Keratinocyte (primary cell): ENCODE data around the gene G6PC1. TPM values are rescaled to one million over a fixed set of nuclear protein-coding genes. Genes with fewer than 3 reads are reported as not detected.

Experiments
- DNase-seq: peaks from one replicate; pipeline ENCODE4 v3.0.0-alpha.2; 2011; ENCODE audit warnings: low read depth, missing footprints, low spot score
- FAIRE-seq: peaks from 2 replicates; lab custom pipeline; 2011; peaks lifted over from hg19 to GRCh38; lab: Jason Lieb, UNC
- H2AFZ ChIP-seq: 2 replicates; pipeline ENCODE4 v1.6.0; 2012; ENCODE audit warnings: low read length, control low read depth, inconsistent platforms; ENCODE audit not compliant: control insufficient read depth
- H3K27ac ChIP-seq: 2 replicates; pipeline ENCODE4 v1.5.1; 2011; ENCODE audit warnings: low read length; ENCODE audit not compliant: control insufficient read depth, insufficient read depth
- H3K27me3 ChIP-seq: 3 replicates; pipeline ENCODE4 v1.6.0; 2011; ENCODE audit warnings: low read length; ENCODE audit not compliant: control insufficient read depth, insufficient read depth; ENCODE audit errors: extremely low read depth
- H3K36me3 ChIP-seq, 2 experiments: 2 replicates in 1 of 2; 3 replicates in 1 of 2; pipeline ENCODE4 v1.5.1; 2011; ENCODE audit warnings: low read length in 2 of 2, mild to moderate bottlenecking in 1 of 2; ENCODE audit not compliant: control insufficient read depth in 2 of 2, insufficient read depth in 2 of 2; ENCODE audit errors: extremely low read depth in 1 of 2
- H3K4me1 ChIP-seq: 3 replicates; pipeline ENCODE4 v1.5.1; 2011; ENCODE audit warnings: low read length; ENCODE audit not compliant: control insufficient read depth, insufficient read depth; ENCODE audit errors: extremely low read depth
- H3K4me2 ChIP-seq: 3 replicates; pipeline ENCODE4 v1.6.0; 2011; ENCODE audit warnings: low read depth, low read length; ENCODE audit not compliant: control insufficient read depth, insufficient read depth; ENCODE audit errors: extremely low read depth
- H3K4me3 ChIP-seq, 3 experiments: fragments of 200-600 bp in 1 of 3; sonication (generic) in 1 of 3; 2 replicates in 2 of 3; 3 replicates in 1 of 3; pipeline ENCODE4 v1.5.1; 2011 to 2016; ENCODE audit warnings: low read length in 3 of 3, mild to moderate bottlenecking in 3 of 3, control low read depth in 2 of 3, inconsistent platforms in 1 of 3, low read depth in 1 of 3, mixed read lengths in 1 of 3, mixed run types in 1 of 3, moderate library complexity in 1 of 3; ENCODE audit not compliant: control insufficient read depth in 2 of 3, insufficient read depth in 2 of 3; ENCODE audit errors: extremely low read depth in 1 of 3
- H3K79me2 ChIP-seq: 2 replicates; pipeline ENCODE4 v1.6.0; 2012; ENCODE audit warnings: low read length; ENCODE audit not compliant: control insufficient read depth, insufficient read depth
- H3K9ac ChIP-seq: 3 replicates; pipeline ENCODE4 v1.6.0; 2011; ENCODE audit warnings: low read length; ENCODE audit not compliant: control insufficient read depth, insufficient read depth; ENCODE audit errors: extremely low read depth
- H3K9me1 ChIP-seq: 3 replicates; pipeline ENCODE4 v1.6.0; 2011; ENCODE audit warnings: low read length; ENCODE audit not compliant: control insufficient read depth, insufficient read depth; ENCODE audit errors: extremely low read depth
- H3K9me3 ChIP-seq: 2 replicates; pipeline ENCODE4 v1.5.1; 2012; ENCODE audit warnings: low read depth, low read length; ENCODE audit not compliant: control insufficient read depth
- H4K20me1 ChIP-seq: 3 replicates; pipeline ENCODE4 v1.6.0; 2011; ENCODE audit warnings: low read length; ENCODE audit not compliant: control insufficient read depth, insufficient read depth; ENCODE audit errors: extremely low read depth
- CTCF ChIP-seq, 3 experiments: IDR thresholded peaks in 1 of 3; conservative IDR thresholded peaks in 1 of 3; optimal IDR thresholded peaks in 1 of 3; 2 replicates in 2 of 3; 3 replicates in 1 of 3; pipeline versions ENCODE3 to v1.5.1; 2011; ENCODE audit warnings: low read length in 3 of 3, mild to moderate bottlenecking in 3 of 3, moderate library complexity in 2 of 3, control low read depth in 1 of 3, inconsistent platforms in 1 of 3; ENCODE audit not compliant: insufficient read depth in 2 of 3; ENCODE audit errors: extremely low read depth in 1 of 3
- EZH2 ChIP-seq: IDR thresholded peaks from one replicate; pipeline ENCODE4 v1.6.1; 2012; ENCODE audit warnings: inconsistent platforms, mild to moderate bottlenecking, low read length, moderate library complexity
- dilution Hi-C: fragments of 300-500 bp; cut with MboI; formaldehyde crosslinking; loops from one replicate; pipeline ENCODE4 v1.7.0; 2020; ENCODE audit warnings: low sequenced_read_pairs; ENCODE audit not compliant: extremely low pct_ligation_motif_present
- polyA plus RNA-seq, 5 experiments: library from polyadenylated mRNA; depleted of rRNA in 3 of 5; stranded (reverse) in 3 of 5; stranded (forward) in 1 of 5; unstranded in 1 of 5; fragments of >200 nt; gene quantifications; 1 replicate in 1 of 5; 2 replicates in 3 of 5; 3 replicates in 1 of 5; pipeline versions ENCODE4 v1.2.1 to v1.2.3, GENCODE V29; 2011 to 2012; ENCODE audit warnings: missing spikeins in 2 of 5, low read depth in 1 of 5, low replicate concordance in 1 of 5

The G6PC1 gene
- polyA plus RNA-seq, 1 donor (not counting 4 experiments of a cell fraction or from before 2014, with no cell fraction given), result not detected

GRCh38 chr17:42886283-42887176, 14.1 kb upstream of the G6PC1 start:
- FAIRE-seq, result no peak
- Histone ChIP-seq H3K4me1 (no peaks in the 10 kb centered on the region), H3K79me2 (no peaks in the 10 kb centered on the region), H3K27ac (no peak overlapping the region), H2AFZ (no peak overlapping the region), H3K36me3 (no peaks in the 10 kb centered on the region), H3K27me3 (no peaks in the 10 kb centered on the region), H3K4me2 (no peak overlapping the region), H3K9ac (no peak overlapping the region), H3K9me3 (no peaks in the 10 kb centered on the region), H3K4me3 (no peak overlapping the region), H3K9me1 (no peaks in the 10 kb centered on the region), H4K20me1 (no peaks in the 10 kb centered on the region)
- TF ChIP-seq EZH2, result no peak
- TF ChIP-seq CTCF (optimal IDR thresholded peaks at IDR 0.05 in 1 of 3, IDR thresholded peaks at IDR 0.05 in 1 of 3, conservative IDR thresholded peaks at IDR 0.05 in 1 of 3; ENCODE audit: extremely low read depth in 1 of 3, insufficient read depth in 2 of 3, low read length in 3 of 3), result no peak
- dilution Hi-C loops, result no loop called here
- no peak for DNase-seq

- TF ChIP-seq EZH2 (no peak), CTCF (optimal IDR thresholded peaks at IDR 0.05 in 1 of 3, IDR thresholded peaks at IDR 0.05 in 1 of 3, conservative IDR thresholded peaks at IDR 0.05 in 1 of 3; ENCODE audit: extremely low read depth in 1 of 3, insufficient read depth in 2 of 3, low read length in 3 of 3) (no peak)
- H3K36me3 ChIP-seq, result no peaks in the 10 kb centered on the region
- FAIRE-seq (no peak), DNase-seq (no peak)
- no peaks in the 10 kb centered on the region for H3K9me1 ChIP-seq
- no peak overlapping the region for H3K4me2 ChIP-seq
- H3K4me3 ChIP-seq, result no peak overlapping the region
- H4K20me1 ChIP-seq, result no peaks in the 10 kb centered on the region
- H3K9me3 ChIP-seq, result no peaks in the 10 kb centered on the region
- H3K27me3 ChIP-seq, result no peaks in the 10 kb centered on the region
- peaks cover 2% of the 10 kb centered on the region for H3K4me1 ChIP-seq
- dilution Hi-C loops, result no loop called here
- no peak overlapping the region for H3K9ac ChIP-seq
- no peak overlapping the region for H2AFZ ChIP-seq
- H3K79me2 ChIP-seq, result no peaks in the 10 kb centered on the region
- H3K27ac ChIP-seq, result no peak overlapping the region
Measured at GRCh38 chr17:42889809-42890208, 10.8 kb upstream of the G6PC1 start.
